Middle frontal gyrus (tissue), 1 donor: ENCODE results near the gene RASD1.
"Not testable (repeated sequence)": the region's sequence is repeated elsewhere in the genome, so short reads cannot be mapped to it uniquely, and the experiment has no call there.

Source experiments
- DNase-seq: peaks from one replicate; pipeline ENCODE4 v3.0.0-alpha.2; 2015; ENCODE audit warnings: low spot score; ENCODE audit errors: extremely low spot score

RASD1 gene

GRCh38 chr17:17469996-17470395 is 26.2 kb downstream of the RASD1 start:
- no peak for DNase-seq

GRCh38 chr17:17469358-17469757 is 26.8 kb downstream of the RASD1 start:
- no peak for DNase-seq

GRCh38 chr17:17468217-17469010 is 27.8 kb downstream of the RASD1 start:
- DNase-seq, result no peak

GRCh38 chr17:17467720-17468119 is 28.5 kb downstream of the RASD1 start:
- DNase-seq, result no peak

- peak; percentile 51 for DNase-seq
Measured at GRCh38 chr17:17467016-17467415, 29.2 kb downstream of the RASD1 start.

GRCh38 chr17:17466511-17466910 is 29.7 kb downstream of the RASD1 start:
- DNase-seq, result no peak

- DNase-seq, result not testable (repeated sequence)
Measured at GRCh38 chr17:17465878-17466277, 30.3 kb downstream of the RASD1 start.

GRCh38 chr17:17463821-17464220 is 32.4 kb downstream of the RASD1 start:
- DNase-seq, result no peak

- DNase-seq, result no peak
Measured at GRCh38 chr17:17462048-17462824, 34.0 kb downstream of the RASD1 start.

- DNase-seq, result no peak
Measured at GRCh38 chr17:17460038-17460437, 36.2 kb downstream of the RASD1 start.

- no peak for DNase-seq
Measured at GRCh38 chr17:17457680-17458079, 38.5 kb downstream of the RASD1 start.

- DNase-seq, result no peak
Measured at GRCh38 chr17:17456251-17456650, 39.9 kb downstream of the RASD1 start.

GRCh38 chr17:17455173-17455572 is 41.0 kb downstream of the RASD1 start:
- no peak for DNase-seq

GRCh38 chr17:17454700-17455099 is 41.5 kb downstream of the RASD1 start:
- DNase-seq, result not testable (repeated sequence)

- DNase-seq, result no peak
Measured at GRCh38 chr17:17454276-17454675, 41.9 kb downstream of the RASD1 start.

GRCh38 chr17:17453088-17453487 is 43.1 kb downstream of the RASD1 start:
- DNase-seq, result no peak

- DNase-seq, result no peak
Measured at GRCh38 chr17:17448723-17449122, 47.5 kb downstream of the RASD1 start.

- DNase-seq, result no peak
Measured at GRCh38 chr17:17448076-17448475, 48.1 kb downstream of the RASD1 start.

- no peak for DNase-seq
Measured at GRCh38 chr17:17447264-17447663, 48.9 kb downstream of the RASD1 start.

GRCh38 chr17:17446666-17447155 is 49.5 kb downstream of the RASD1 start:
- no peak for DNase-seq

GRCh38 chr17:17445925-17446665 is 50.1 kb downstream of the RASD1 start:
- DNase-seq, result no peak
